Fibroblast of mammary gland (primary cell): ENCODE data around the gene TWNK.
A peak's percentile ranks its signal among the peaks of the same experiment; 100 is the strongest.

Source experiments
- DNase-seq: peaks from one replicate; pipeline ENCODE4 v3.0.0-alpha.2; 2010; ENCODE audit warnings: low read depth
- H3K4me3 ChIP-seq: 2 replicates; pipeline ENCODE4 v1.5.1; 2011; ENCODE audit warnings: low read depth, mild to moderate bottlenecking, low read length, moderate library complexity; ENCODE audit not compliant: control insufficient read depth
- TF ChIP-seq, protein P1 (sequence below): conservative IDR thresholded peaks from 2 replicates; pipeline ENCODE4 v1.5.1; 2011; ENCODE audit warnings: low read depth, low read length, inconsistent platforms; ENCODE audit not compliant: control insufficient read depth, insufficient read depth

The TWNK gene

GRCh38 chr10:100993986-100994708 is 6.8 kb downstream of the TWNK start:
- TF ChIP-seq, protein P1, sequence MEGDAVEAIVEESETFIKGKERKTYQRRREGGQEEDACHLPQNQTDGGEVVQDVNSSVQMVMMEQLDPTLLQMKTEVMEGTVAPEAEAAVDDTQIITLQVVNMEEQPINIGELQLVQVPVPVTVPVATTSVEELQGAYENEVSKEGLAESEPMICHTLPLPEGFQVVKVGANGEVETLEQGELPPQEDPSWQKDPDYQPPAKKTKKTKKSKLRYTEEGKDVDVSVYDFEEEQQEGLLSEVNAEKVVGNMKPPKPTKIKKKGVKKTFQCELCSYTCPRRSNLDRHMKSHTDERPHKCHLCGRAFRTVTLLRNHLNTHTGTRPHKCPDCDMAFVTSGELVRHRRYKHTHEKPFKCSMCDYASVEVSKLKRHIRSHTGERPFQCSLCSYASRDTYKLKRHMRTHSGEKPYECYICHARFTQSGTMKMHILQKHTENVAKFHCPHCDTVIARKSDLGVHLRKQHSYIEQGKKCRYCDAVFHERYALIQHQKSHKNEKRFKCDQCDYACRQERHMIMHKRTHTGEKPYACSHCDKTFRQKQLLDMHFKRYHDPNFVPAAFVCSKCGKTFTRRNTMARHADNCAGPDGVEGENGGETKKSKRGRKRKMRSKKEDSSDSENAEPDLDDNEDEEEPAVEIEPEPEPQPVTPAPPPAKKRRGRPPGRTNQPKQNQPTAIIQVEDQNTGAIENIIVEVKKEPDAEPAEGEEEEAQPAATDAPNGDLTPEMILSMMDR = peak; percentile 74
- no peak overlapping the region for H3K4me3 ChIP-seq
- peak; percentile 46 for DNase-seq

DNA sequence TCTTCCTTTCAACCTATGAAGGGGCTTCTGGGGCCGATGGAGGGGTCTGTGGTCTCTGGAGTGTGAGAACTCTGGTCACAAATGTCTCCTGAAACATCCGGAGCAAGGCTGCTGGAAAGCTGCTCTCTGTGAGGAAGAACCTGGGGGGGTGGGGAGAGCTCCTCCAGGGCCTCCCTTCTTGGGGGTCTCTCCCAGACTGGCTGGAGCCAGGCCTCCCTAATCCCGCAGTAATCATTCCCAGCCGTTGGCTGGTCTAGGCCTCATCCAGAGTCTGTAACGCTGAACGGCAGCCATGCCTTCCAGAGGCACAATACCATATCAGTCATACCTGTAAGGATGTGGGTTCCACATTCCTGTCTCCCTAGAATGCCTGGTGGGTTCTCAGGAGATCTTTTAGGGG is 7.8 kb downstream of the TWNK start:
- DNase-seq = no peak
- no peak overlapping the region for H3K4me3 ChIP-seq
- TF ChIP-seq, protein P1 = no peak

GRCh38 chr10:100996678-100997359 is 9.5 kb downstream of the TWNK start:
- TF ChIP-seq, protein P1 = no peak
- peak overlapping the region; percentile 70 for H3K4me3 ChIP-seq
- DNase-seq = no peak

DNA sequence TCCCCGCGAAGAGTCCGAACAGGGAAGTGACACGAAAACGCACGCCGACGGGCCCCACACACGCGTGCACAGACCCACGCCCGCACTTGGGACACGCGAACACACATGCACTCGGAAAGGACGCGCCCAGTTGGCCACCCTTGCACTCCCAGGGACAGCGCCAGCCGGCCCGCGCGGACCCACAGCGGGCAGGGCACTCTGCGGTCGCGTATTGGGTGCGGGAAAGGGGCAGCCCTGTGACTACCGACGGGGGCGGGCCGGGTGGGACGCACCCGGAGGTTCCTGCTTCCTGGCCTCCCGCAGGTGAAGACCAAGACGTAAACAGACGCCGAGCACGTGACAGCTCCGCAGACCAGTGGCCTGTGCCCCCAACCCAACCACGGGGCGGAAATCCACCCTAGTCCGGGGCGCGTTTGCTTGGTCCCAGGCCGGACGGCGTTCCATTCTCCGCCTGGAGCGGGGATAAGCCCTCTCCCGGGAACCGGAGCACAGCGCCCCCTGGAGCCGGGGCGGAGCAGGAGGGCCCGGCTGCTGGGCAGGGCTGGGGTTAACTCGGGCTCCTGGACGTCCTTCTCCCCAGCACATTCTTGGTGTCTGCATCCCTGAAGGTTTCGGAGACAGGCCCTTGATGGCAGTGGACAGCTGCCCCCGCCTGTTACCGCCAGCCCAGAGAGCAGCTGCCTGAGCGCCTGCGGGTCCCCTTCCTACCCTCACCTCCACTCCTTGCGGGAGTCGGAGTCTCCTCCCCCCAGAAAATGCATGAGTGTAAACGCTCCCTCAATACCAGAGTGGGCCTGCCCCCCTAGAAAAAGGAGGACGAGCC is 10.2 kb downstream of the TWNK start:
- H3K4me3 ChIP-seq = peak overlapping the region; percentile 70
- peak; percentile 74 for DNase-seq
- TF ChIP-seq, protein P1 = peak; percentile 76

GRCh38 chr10:100998183-100998990 is 11.0 kb downstream of the TWNK start:
- peak; percentile 81 for DNase-seq
- H3K4me3 ChIP-seq = peak overlapping the region; percentile 70

More at GRCh38 chr10:100998183-100998990, 11.0 kb downstream of the TWNK start:
- TF ChIP-seq, protein P1 = no peak
